GM23338 (cell line): ENCODE results near the gene SHPK. TPM values are rescaled to one million over a fixed set of nuclear protein-coding genes. Genes with fewer than 3 reads are reported as not detected.

ENCODE experiments used
- ATAC-seq: fragments of 200-7000 bp; cut with Tn5 transposase; 3 replicates; pipeline ENCODE4 v1.9.1; 2020
- DNase-seq: peaks from one replicate; pipeline ENCODE4 v3.0.0-alpha.2; 2015; ENCODE audit warnings: low spot score
- H2AFZ ChIP-seq: fragments of 200-600 bp; sonication (generic); 2 replicates; pipeline ENCODE4 v1.8.0; 2016; ENCODE audit warnings: antibody characterized with exemption, mild to moderate bottlenecking, moderate library complexity
- H3F3A ChIP-seq: fragments of 200-600 bp; sonication (generic); replicated peaks from 2 replicates; pipeline ENCODE4 v1.8.0; 2017; ENCODE audit warnings: antibody characterized with exemption, mixed run types, low read depth
- H3K27ac ChIP-seq: fragments of 200-600 bp; sonication (generic); 2 replicates; pipeline ENCODE4 v1.6.1; 2016; ENCODE audit warnings: low read depth
- H3K27me3 ChIP-seq: fragments of 200-600 bp; sonication (generic); 2 replicates; pipeline ENCODE4 v1.8.0; 2016; ENCODE audit warnings: mild to moderate bottlenecking, mixed run types, moderate library complexity; ENCODE audit not compliant: insufficient read depth
- H3K36me3 ChIP-seq: fragments of 200-600 bp; sonication (generic); 2 replicates; pipeline ENCODE4 v1.8.0; 2016; ENCODE audit warnings: mild to moderate bottlenecking; ENCODE audit not compliant: insufficient read depth
- H3K4me1 ChIP-seq: fragments of 200-600 bp; sonication (generic); 2 replicates; pipeline ENCODE4 v1.8.0; 2016; ENCODE audit warnings: mild to moderate bottlenecking, moderate library complexity; ENCODE audit not compliant: insufficient read depth
- H3K4me2 ChIP-seq: fragments of 200-600 bp; sonication (generic); 2 replicates; pipeline ENCODE4 v1.7.1; 2017; ENCODE audit warnings: mixed run types
- H3K4me3 ChIP-seq: fragments of 200-600 bp; sonication (generic); 2 replicates; pipeline ENCODE4 v1.6.1; 2016; ENCODE audit warnings: mixed run types
- H3K79me2 ChIP-seq: fragments of 200-600 bp; sonication (generic); replicated peaks from 2 replicates; pipeline ENCODE4 v1.8.0; 2017; ENCODE audit warnings: mild to moderate bottlenecking; ENCODE audit not compliant: insufficient read depth
- H3K9me2 ChIP-seq: fragments of 200-600 bp; sonication (generic); 2 replicates; pipeline ENCODE4 v1.8.0; 2017; ENCODE audit not compliant: insufficient read depth
- H4K20me1 ChIP-seq: fragments of 200-600 bp; sonication (generic); replicated peaks from 2 replicates; pipeline ENCODE4 v1.8.0; 2017; ENCODE audit warnings: mild to moderate bottlenecking; ENCODE audit not compliant: insufficient read depth
- H3K27ac Mint-ChIP-seq: 2 replicates; pipeline ENCODE4 v1.8.0; 2020; ENCODE audit warnings: inconsistent platforms, mild to moderate bottlenecking, moderate library complexity, mixed read lengths
- H3K27me3 Mint-ChIP-seq: 3 replicates; pipeline ENCODE4 v1.8.0; 2022; ENCODE audit warnings: low read depth, mild to moderate bottlenecking, moderate library complexity, mixed read lengths, inconsistent platforms; ENCODE audit not compliant: insufficient read depth, poor library complexity
- H3K36me3 Mint-ChIP-seq: 3 replicates; pipeline ENCODE4 v1.8.0; 2021; ENCODE audit warnings: low read depth, mild to moderate bottlenecking, inconsistent platforms, moderate library complexity, mixed read lengths
- H3K4me1 Mint-ChIP-seq: 3 replicates; pipeline ENCODE4 v1.8.0; 2020; ENCODE audit warnings: mild to moderate bottlenecking, inconsistent platforms, mixed read lengths
- H3K4me3 Mint-ChIP-seq: 3 replicates; pipeline ENCODE4 v1.8.0; 2021; ENCODE audit warnings: moderate library complexity, mild to moderate bottlenecking, inconsistent platforms, mixed read lengths
- H3K9me3 Mint-ChIP-seq: 3 replicates; pipeline ENCODE4 v1.8.0; 2020; ENCODE audit warnings: moderate library complexity, mild to moderate bottlenecking, inconsistent platforms, mixed read lengths
- EZH2 ChIP-seq: fragments of 200-600 bp; sonication (generic); IDR thresholded peaks from one replicate; pipeline ENCODE4 v1.8.0; 2017; ENCODE audit warnings: antibody characterized with exemption, mild to moderate bottlenecking, low read depth; ENCODE audit not compliant: unreplicated experiment
- JUNB ChIP-seq: IDR thresholded peaks from one replicate; pipeline ENCODE4 v1.6.1; 2016; ENCODE audit warnings: antibody characterized with exemption; ENCODE audit not compliant: unreplicated experiment
- STAT1 ChIP-seq: IDR thresholded peaks from one replicate; pipeline ENCODE4 v1.6.1; 2016; ENCODE audit warnings: antibody characterized with exemption; ENCODE audit not compliant: unreplicated experiment
- ZNF114 ChIP-seq: fragments of 250-450 bp; sonication (Bioruptor Pico); IDR thresholded peaks from 2 replicates; pipeline ENCODE4 v1.5.0; 2020; ENCODE audit warnings: mild to moderate bottlenecking, moderate library complexity
- ZNF462 ChIP-seq: fragments of 250-450 bp; sonication (Bioruptor Pico); IDR thresholded peaks from 2 replicates; pipeline ENCODE4 v1.5.0; 2020; ENCODE audit warnings: mild to moderate bottlenecking, moderate library complexity
- polyA plus RNA-seq: library from polyadenylated mRNA; unstranded; fragments of >200 nt; fragmentation: Nextera tagmentation; extraction: Ambion mirVana; gene quantifications from 2 replicates; pipeline ENCODE4 v1.2.1, GENCODE V29; 2016
- total RNA-seq: library from RNA; depleted of rRNA; stranded (reverse); fragments of >200 nt; shearing (Covaris generic); gene quantifications from 2 replicates; pipeline ENCODE4 v1.2.3, GENCODE V29; 2014
- TF ChIP-seq, protein P1 (sequence below): IDR thresholded peaks from one replicate; pipeline ENCODE4 v1.6.1; 2018; ENCODE audit warnings: antibody characterized with exemption; ENCODE audit not compliant: unreplicated experiment

Gene SHPK
- total and polyA plus RNA-seq, 2 experiments from 2014 or later = 11.5 to 34.3 TPM

DNA sequence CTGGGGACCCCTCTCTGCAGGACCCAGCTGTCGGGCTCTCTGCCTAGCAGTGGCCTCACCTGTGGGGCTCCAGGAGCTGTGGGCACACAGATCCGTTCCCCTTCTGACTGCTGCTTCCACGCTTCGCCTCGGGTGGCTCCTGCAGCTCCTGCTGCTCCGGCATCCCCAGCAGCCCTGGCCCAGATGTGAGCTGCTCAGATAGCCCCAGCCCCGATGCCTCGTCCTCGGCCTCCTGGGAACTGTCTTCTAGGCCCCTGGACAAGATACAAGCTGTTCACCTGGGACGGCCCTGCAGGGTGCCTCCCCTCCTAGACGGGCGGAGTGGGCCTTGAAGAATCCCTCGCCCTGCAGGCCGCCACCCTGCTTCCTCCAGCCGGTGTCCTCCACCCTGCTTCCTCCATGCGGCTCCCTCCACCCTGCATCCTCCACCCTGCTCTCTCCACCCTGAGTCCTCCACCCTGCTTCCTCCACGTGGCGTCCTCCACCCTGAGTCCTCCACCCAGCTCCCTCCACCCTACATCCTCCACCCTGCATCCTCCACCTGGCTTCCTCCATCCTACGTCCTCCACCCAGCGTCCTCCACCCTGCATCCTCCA, 43.6 kb upstream of the SHPK start:
- H2AFZ ChIP-seq = no peak overlapping the region
- H3K27ac Mint-ChIP-seq = no peak overlapping the region
- no peaks in the 10 kb centered on the region for H3F3A ChIP-seq
- H3K27ac ChIP-seq = 0 out of 2 replicates have a peak overlapping the region, but pooled peaks have one; percentile 26
- no peak for TF ChIP-seq ZNF114 (CRISPR knock-in tag)
- TF ChIP-seq EZH2 = no peak
- TF ChIP-seq ZNF462 (CRISPR knock-in tag) = no peak
- no peak for TF ChIP-seq JUNB
- TF ChIP-seq, protein P1, sequence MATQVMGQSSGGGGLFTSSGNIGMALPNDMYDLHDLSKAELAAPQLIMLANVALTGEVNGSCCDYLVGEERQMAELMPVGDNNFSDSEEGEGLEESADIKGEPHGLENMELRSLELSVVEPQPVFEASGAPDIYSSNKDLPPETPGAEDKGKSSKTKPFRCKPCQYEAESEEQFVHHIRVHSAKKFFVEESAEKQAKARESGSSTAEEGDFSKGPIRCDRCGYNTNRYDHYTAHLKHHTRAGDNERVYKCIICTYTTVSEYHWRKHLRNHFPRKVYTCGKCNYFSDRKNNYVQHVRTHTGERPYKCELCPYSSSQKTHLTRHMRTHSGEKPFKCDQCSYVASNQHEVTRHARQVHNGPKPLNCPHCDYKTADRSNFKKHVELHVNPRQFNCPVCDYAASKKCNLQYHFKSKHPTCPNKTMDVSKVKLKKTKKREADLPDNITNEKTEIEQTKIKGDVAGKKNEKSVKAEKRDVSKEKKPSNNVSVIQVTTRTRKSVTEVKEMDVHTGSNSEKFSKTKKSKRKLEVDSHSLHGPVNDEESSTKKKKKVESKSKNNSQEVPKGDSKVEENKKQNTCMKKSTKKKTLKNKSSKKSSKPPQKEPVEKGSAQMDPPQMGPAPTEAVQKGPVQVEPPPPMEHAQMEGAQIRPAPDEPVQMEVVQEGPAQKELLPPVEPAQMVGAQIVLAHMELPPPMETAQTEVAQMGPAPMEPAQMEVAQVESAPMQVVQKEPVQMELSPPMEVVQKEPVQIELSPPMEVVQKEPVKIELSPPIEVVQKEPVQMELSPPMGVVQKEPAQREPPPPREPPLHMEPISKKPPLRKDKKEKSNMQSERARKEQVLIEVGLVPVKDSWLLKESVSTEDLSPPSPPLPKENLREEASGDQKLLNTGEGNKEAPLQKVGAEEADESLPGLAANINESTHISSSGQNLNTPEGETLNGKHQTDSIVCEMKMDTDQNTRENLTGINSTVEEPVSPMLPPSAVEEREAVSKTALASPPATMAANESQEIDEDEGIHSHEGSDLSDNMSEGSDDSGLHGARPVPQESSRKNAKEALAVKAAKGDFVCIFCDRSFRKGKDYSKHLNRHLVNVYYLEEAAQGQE = no peak
- TF ChIP-seq STAT1 = no peak
- H3K79me2 ChIP-seq = no peaks in the 10 kb centered on the region
- H3K4me1 ChIP-seq = no peaks in the 10 kb centered on the region
- H3K9me2 ChIP-seq = no peaks in the 10 kb centered on the region
- DNase-seq (no peak), ATAC-seq (no peak)
- no peaks in the 10 kb centered on the region for H3K27me3 ChIP-seq
- H4K20me1 ChIP-seq = no peaks in the 10 kb centered on the region
- H3K9me3 Mint-ChIP-seq = no peaks in the 10 kb centered on the region
- peaks cover 7% of the 10 kb centered on the region; the same call in 2 of the 3 replicates for H3K4me1 Mint-ChIP-seq
- H3K4me3 Mint-ChIP-seq = no peak overlapping the region
- H3K36me3 ChIP-seq = no peaks in the 10 kb centered on the region
- H3K36me3 Mint-ChIP-seq = no peaks in the 10 kb centered on the region
- H3K27me3 Mint-ChIP-seq = peaks cover 2% of the 10 kb centered on the region
- H3K4me2 ChIP-seq = no peak overlapping the region
- no peak overlapping the region for H3K4me3 ChIP-seq
